Erythroblast (primary cell): ENCODE data around the gene KMT2C.

Experiments
- GATA1 ChIP-seq: IDR thresholded peaks from 2 replicates; pipeline ENCODE4 v1.6.1; 2011; ENCODE audit warnings: low read depth, mild to moderate bottlenecking, control low read depth, low read length, moderate library complexity
- POLR2A ChIP-seq: IDR thresholded peaks from 2 replicates; pipeline ENCODE4 v1.6.1; 2011; ENCODE audit warnings: mild to moderate bottlenecking, low read length

DNA sequence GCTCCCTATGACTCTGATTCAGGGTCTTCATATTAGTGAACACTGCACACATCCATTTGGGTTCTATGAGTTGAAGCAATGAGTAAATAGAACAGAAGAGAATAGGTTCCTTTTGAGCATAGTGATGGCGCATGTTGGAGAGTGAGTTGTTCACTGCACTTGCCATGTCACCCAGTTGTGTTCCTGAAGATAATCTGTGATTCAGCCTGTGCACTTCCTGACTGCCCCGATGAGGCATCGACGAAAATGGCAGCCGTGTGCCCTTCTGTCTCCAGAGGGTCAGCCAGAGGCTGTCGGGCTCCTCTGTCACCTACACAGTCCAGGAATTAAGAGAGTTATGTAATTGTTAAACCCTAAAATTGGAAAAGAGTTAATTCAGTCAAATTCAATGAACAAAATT, 315.6 kb downstream of the KMT2C start:
- TF ChIP-seq POLR2A, result no peak
- no peak for TF ChIP-seq GATA1
